ENCODE measurements around the gene DNAH17.

The DNAH17 gene

DNA sequence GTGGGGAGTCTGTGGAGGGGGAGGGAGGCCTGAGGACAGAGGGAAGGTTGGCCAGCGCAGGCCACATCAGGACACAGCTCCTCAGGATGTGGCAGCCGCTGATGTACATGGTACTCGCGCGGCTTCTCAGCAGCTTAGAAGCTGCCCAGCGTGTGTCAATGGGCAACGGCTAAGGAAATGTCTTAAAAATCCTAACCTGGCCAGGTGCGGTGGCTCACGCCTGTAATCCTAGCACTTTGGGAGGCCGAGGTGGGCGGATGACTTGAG, 145.6 kb downstream of the DNAH17 start:
- Histone ChIP-seq H3K27ac (no peak overlapping the region), H3K9ac (no peak overlapping the region), H3K79me2 (no peaks in the 10 kb centered on the region), H3K36me3 (ENCODE audit: control insufficient read depth, insufficient read depth, low read length) (no peaks in the 10 kb centered on the region), H3K4me1 (no peaks in the 10 kb centered on the region), H3K4me3 (ENCODE audit: low read depth, low read length) (no peak overlapping the region), H3K27me3 (ENCODE audit: control insufficient read depth, insufficient read depth, low read length) (no peaks in the 10 kb centered on the region), H2AFZ (no peak overlapping the region), H3K4me2 (ENCODE audit: low read length) (no peak overlapping the region), H3K9me3 (ENCODE audit: control insufficient read depth, low read length) (no peaks in the 10 kb centered on the region)
- no peak for TF ChIP-seq CTCF (IDR thresholded peaks at IDR 0.05)

DNA sequence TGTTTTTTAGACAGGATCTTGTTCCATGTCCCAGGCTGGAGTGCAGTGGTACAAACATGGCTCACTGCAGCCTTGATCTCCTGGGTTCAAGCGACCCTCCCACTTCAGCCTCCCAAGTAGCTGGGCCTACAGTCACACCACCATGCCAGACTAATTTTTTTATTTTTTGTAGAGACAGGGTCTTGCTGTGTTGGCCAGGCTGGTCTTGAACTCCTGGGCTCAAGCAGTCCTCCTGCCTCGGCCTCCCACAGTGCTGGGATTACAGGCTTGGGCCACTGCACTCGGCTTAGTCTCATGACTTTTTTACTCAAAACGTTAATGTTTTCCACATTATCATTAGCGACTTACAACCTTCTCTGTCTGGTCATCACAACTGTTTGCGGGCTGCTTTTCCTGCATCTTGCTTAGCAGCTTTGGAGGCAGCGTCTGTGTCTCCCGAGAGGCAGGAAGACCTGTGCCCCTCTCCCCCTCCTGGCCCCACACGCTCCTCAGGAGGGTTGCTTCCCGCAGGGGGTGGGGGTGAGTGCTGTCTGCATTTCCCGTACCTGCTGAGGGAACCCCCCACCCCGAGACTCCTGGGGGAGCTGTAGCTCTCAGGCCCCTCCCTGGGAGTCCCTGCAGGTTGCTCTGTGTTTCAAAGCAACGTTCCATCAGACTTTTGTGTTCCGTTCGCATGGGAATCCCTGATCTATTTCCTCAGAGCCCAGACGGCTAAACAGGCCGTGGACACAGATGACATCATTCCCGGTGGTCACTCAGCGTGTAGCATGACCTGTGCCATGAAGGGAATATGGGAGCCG, 146.1 kb downstream of the DNAH17 start:
- Histone ChIP-seq H3K79me2 (no peaks in the 10 kb centered on the region), H3K4me3 (ENCODE audit: low read depth, low read length) (no peak overlapping the region), H3K4me1 (no peaks in the 10 kb centered on the region), H3K27ac (no peak overlapping the region), H3K36me3 (ENCODE audit: control insufficient read depth, insufficient read depth, low read length) (no peaks in the 10 kb centered on the region), H2AFZ (no peak overlapping the region), H3K9me3 (ENCODE audit: control insufficient read depth, low read length) (no peaks in the 10 kb centered on the region), H3K4me2 (ENCODE audit: low read length) (no peak overlapping the region), H3K27me3 (ENCODE audit: control insufficient read depth, insufficient read depth, low read length) (no peaks in the 10 kb centered on the region), H3K9ac (no peak overlapping the region)
- TF ChIP-seq CTCF (IDR thresholded peaks at IDR 0.05) = no peak

DNA sequence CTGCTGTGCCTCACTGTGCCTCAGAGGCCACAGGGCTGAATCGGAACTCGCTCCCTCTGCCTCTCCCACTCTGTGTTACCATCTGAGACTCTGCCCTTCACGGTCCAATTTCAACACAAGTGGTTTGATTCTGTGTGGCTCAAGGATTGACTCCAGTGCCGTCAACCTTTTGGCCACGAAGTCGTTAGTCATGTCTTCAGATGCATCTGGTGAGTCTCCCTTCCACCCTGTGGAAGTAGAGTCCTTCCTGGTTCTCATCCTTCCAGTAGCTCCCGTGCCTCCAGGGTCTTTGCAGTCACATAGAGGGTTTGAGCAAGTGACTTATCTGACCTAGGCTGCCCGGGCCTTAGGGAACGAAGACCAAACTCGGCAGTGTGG, 147.6 kb downstream of the DNAH17 start:
- TF ChIP-seq CTCF (IDR thresholded peaks at IDR 0.05) = no peak
- H3K27ac ChIP-seq = no peak overlapping the region
- H2AFZ ChIP-seq = no peak overlapping the region
- no peaks in the 10 kb centered on the region for H3K36me3 ChIP-seq (ENCODE audit: control insufficient read depth, insufficient read depth, low read length)
- H3K9ac ChIP-seq = no peak overlapping the region
- H3K4me2 ChIP-seq (ENCODE audit: low read length) = no peak overlapping the region
- H3K79me2 ChIP-seq = no peaks in the 10 kb centered on the region
- H3K27me3 ChIP-seq (ENCODE audit: control insufficient read depth, insufficient read depth, low read length) = no peaks in the 10 kb centered on the region
- H3K4me1 ChIP-seq = no peaks in the 10 kb centered on the region
- no peak overlapping the region for H3K4me3 ChIP-seq (ENCODE audit: low read depth, low read length)
- no peaks in the 10 kb centered on the region for H3K9me3 ChIP-seq (ENCODE audit: control insufficient read depth, low read length)

DNA sequence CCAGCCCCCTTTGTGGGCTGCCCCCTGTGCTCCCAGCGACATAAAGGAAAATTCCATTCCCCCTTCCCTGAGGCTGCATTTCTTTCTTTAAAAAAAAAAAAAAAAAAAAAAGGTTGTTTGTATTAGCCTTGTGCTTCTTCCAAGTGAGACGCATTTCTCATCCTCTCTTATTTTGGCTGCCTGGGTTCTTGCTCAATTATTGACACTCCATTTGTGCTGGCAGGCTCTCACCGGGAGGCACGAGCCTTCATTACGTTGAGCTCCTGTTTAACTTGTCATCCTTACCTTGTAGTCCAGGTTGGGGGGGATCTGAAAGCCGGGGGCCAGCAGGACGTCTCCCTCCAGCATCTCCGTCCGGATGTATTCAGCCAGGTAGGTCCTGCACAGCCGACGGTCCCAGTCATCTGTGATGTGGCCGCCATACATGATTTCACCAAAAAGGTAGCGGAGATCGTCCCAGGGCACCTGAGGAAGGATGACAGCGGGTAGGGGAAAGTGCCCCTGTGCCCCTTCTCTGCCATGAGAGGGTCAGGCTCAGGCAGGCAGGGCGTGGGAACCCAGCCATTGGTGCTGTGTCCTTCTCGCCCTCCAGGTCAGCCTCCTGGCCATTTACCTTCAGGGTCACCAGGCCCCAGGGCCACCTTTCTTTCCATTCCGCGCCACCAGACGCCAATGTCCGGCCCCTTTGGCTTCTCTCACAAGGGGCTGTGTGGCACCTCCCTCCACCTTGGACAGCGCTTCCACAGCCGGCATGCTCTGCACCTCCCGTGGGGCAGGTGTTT, 148.2 kb downstream of the DNAH17 start:
- H3K9ac ChIP-seq = no peak overlapping the region
- H3K79me2 ChIP-seq = no peaks in the 10 kb centered on the region
- H3K9me3 ChIP-seq (ENCODE audit: control insufficient read depth, low read length) = no peaks in the 10 kb centered on the region
- H3K27ac ChIP-seq = no peak overlapping the region
- no peak overlapping the region for H2AFZ ChIP-seq
- H3K4me1 ChIP-seq = no peaks in the 10 kb centered on the region
- H3K4me2 ChIP-seq (ENCODE audit: low read length) = no peak overlapping the region
- H3K4me3 ChIP-seq (ENCODE audit: low read depth, low read length) = no peak overlapping the region
- no peak for TF ChIP-seq CTCF (IDR thresholded peaks at IDR 0.05)
- no peaks in the 10 kb centered on the region for H3K36me3 ChIP-seq (ENCODE audit: control insufficient read depth, insufficient read depth, low read length)
- H3K27me3 ChIP-seq (ENCODE audit: control insufficient read depth, insufficient read depth, low read length) = no peaks in the 10 kb centered on the region
